Measurements from ENCODE around the gene TTLL11. TPM values are rescaled to one million over a fixed set of nuclear protein-coding genes. Genes with fewer than 3 reads are reported as not detected.

Gene TTLL11
- total RNA-seq, 1 experiment from 2014 or later = 2.3 TPM

- H4K20me1 ChIP-seq (ENCODE audit: insufficient read depth) = no peaks in the 10 kb centered on the region
- ChIA-PET POLR2A (ENCODE audit: unreplicated experiment) (no interaction called here), CTCF (interaction anchor here (0.9 kb wide), 1 partner anchor 36 kb away, joined by 6 read pairs; no protein-coding TSS in a partner anchor)
- H3K4me2 ChIP-seq = no peak overlapping the region
- TF ChIP-seq CTCF (conservative IDR thresholded peaks at IDR 0.05) (no peak), EZH2 (IDR thresholded peaks at IDR 0.05; ENCODE audit: low read depth) (no peak)
- intact Hi-C loops (cut with micrococcal nuclease; ENCODE audit: unreplicated experiment) = no loop called here
- H3K36me3 ChIP-seq (ENCODE audit: low read depth) = no peaks in the 10 kb centered on the region
- no peaks in the 10 kb centered on the region for H3K79me2 ChIP-seq (ENCODE audit: low read depth)
- H3F3A ChIP-seq (ENCODE audit: insufficient read depth, low read depth) = peaks cover 6% of the 10 kb centered on the region; the same call in 1 of the 2 replicates
- no peaks in the 10 kb centered on the region for H3K9me2 ChIP-seq (ENCODE audit: insufficient read depth)
- no peaks in the 10 kb centered on the region; the same call in 1 of the 2 replicates for H3K9me3 ChIP-seq (ENCODE audit: insufficient read depth, low read depth)
- H3K4me1 ChIP-seq (replicated peaks; ENCODE audit: insufficient read depth) = no peaks in the 10 kb centered on the region; the same call in 1 of the 2 replicates
- no peak overlapping the region for H3K27ac ChIP-seq
- BruUV-seq (replicated peaks) = no TSS peak
- no peak overlapping the region for H3K4me3 ChIP-seq
- H3K27me3 ChIP-seq (ENCODE audit: insufficient read depth, low read depth) = no peaks in the 10 kb centered on the region
- DNase-seq = no peak
- no peak overlapping the region for H2AFZ ChIP-seq
Measured at GRCh38 chr9:121898856-121899255, 194.3 kb downstream of the TTLL11 start.

GRCh38 chr9:121897140-121897539 lies 196.0 kb downstream of the TTLL11 start:
- H3K4me1 ChIP-seq (replicated peaks; ENCODE audit: insufficient read depth) = no peaks in the 10 kb centered on the region; the same call in 1 of the 2 replicates
- H2AFZ ChIP-seq = no peak overlapping the region
- no peak for DNase-seq
- ChIA-PET POLR2A (ENCODE audit: unreplicated experiment) (interaction anchor here (0.7 kb wide), 1 partner anchor 276 kb away, joined by 3 read pairs; no protein-coding TSS in a partner anchor), CTCF (no interaction called here)
- intact Hi-C loops (cut with micrococcal nuclease; ENCODE audit: unreplicated experiment) = no loop called here
- no peak overlapping the region for H3K4me2 ChIP-seq
- no peaks in the 10 kb centered on the region for H4K20me1 ChIP-seq (ENCODE audit: insufficient read depth)
- no peaks in the 10 kb centered on the region for H3K36me3 ChIP-seq (ENCODE audit: low read depth)
- peaks cover 6% of the 10 kb centered on the region; the same call in 1 of the 2 replicates for H3F3A ChIP-seq (ENCODE audit: insufficient read depth, low read depth)
- no peaks in the 10 kb centered on the region for H3K27me3 ChIP-seq (ENCODE audit: insufficient read depth, low read depth)
- H3K9me2 ChIP-seq (ENCODE audit: insufficient read depth) = no peaks in the 10 kb centered on the region
- no peak overlapping the region for H3K27ac ChIP-seq
- no peaks in the 10 kb centered on the region; the same call in 1 of the 2 replicates for H3K9me3 ChIP-seq (ENCODE audit: insufficient read depth, low read depth)
- H3K79me2 ChIP-seq (ENCODE audit: low read depth) = no peaks in the 10 kb centered on the region
- TF ChIP-seq EZH2 (IDR thresholded peaks at IDR 0.05; ENCODE audit: low read depth) (no peak), CTCF (conservative IDR thresholded peaks at IDR 0.05) (no peak)
- no peak overlapping the region for H3K4me3 ChIP-seq
- no TSS peak for BruUV-seq (replicated peaks)

GRCh38 chr9:121896545-121896943 lies 196.6 kb downstream of the TTLL11 start:
- Histone ChIP-seq H2AFZ (no peak overlapping the region), H3K4me3 (no peak overlapping the region), H4K20me1 (ENCODE audit: insufficient read depth) (no peaks in the 10 kb centered on the region), H3F3A (ENCODE audit: insufficient read depth, low read depth) (peaks cover 6% of the 10 kb centered on the region; the same call in 1 of the 2 replicates), H3K9me3 (ENCODE audit: insufficient read depth, low read depth) (no peaks in the 10 kb centered on the region; the same call in 1 of the 2 replicates), H3K79me2 (ENCODE audit: low read depth) (no peaks in the 10 kb centered on the region), H3K27ac (no peak overlapping the region), H3K4me1 (replicated peaks; ENCODE audit: insufficient read depth) (no peaks in the 10 kb centered on the region; the same call in 1 of the 2 replicates), H3K9me2 (ENCODE audit: insufficient read depth) (no peaks in the 10 kb centered on the region), H3K27me3 (ENCODE audit: insufficient read depth, low read depth) (no peaks in the 10 kb centered on the region), H3K4me2 (no peak overlapping the region), H3K36me3 (ENCODE audit: low read depth) (no peaks in the 10 kb centered on the region)
- no TSS peak for BruUV-seq (replicated peaks)
- ChIA-PET POLR2A (ENCODE audit: unreplicated experiment) (no interaction called here), CTCF (no interaction called here)
- DNase-seq = no peak
- intact Hi-C loops (cut with micrococcal nuclease; ENCODE audit: unreplicated experiment) = no loop called here
- TF ChIP-seq CTCF (conservative IDR thresholded peaks at IDR 0.05) (no peak), EZH2 (IDR thresholded peaks at IDR 0.05; ENCODE audit: low read depth) (no peak)

Data from PC-9 (cell line).